PFSK-1 (cell line): Measurements from ENCODE around the gene NLRP3.

Experiments used
- FOXP2 ChIP-seq: optimal IDR thresholded peaks from 2 replicates; pipeline ENCODE3; 2011; ENCODE audit warnings: borderline replicate concordance, control low read depth, inconsistent platforms; ENCODE audit not compliant: insufficient read depth; ENCODE audit errors: extremely low read length, extremely low read depth
- POLR2AphosphoS5 ChIP-seq: IDR thresholded peaks from 2 replicates; pipeline ENCODE4 v1.6.1; 2012; ENCODE audit warnings: low read depth, mild to moderate bottlenecking, control low read depth, low read length, moderate library complexity
- REST ChIP-seq, 2 experiments: IDR thresholded peaks; 2 replicates each; pipeline versions ENCODE4 v1.6.1 to v1.8.0; 2011 to 2012; ENCODE audit warnings: low read depth in 2 of 2, low read length in 2 of 2, control low read depth in 1 of 2, inconsistent platforms in 1 of 2, mild to moderate bottlenecking in 1 of 2, moderate library complexity in 1 of 2; ENCODE audit not compliant: insufficient read depth in 1 of 2
- SIN3A ChIP-seq: IDR thresholded peaks from 2 replicates; pipeline ENCODE4 v1.6.1; 2012; ENCODE audit warnings: mild to moderate bottlenecking, low read length, moderate library complexity, borderline replicate concordance; ENCODE audit not compliant: insufficient read depth
- TAF1 ChIP-seq: IDR thresholded peaks from 2 replicates; pipeline ENCODE4 v1.6.1; 2012; ENCODE audit warnings: low read length, control low read depth, borderline replicate concordance; ENCODE audit not compliant: insufficient read depth

The NLRP3 gene

GRCh38 chr1:247441606-247442005 lies 25.6 kb downstream of the NLRP3 start:
- TF ChIP-seq FOXP2 = no peak
- TF ChIP-seq SIN3A = no peak
- no peak for TF ChIP-seq POLR2AphosphoS5
- no peak for TF ChIP-seq TAF1
- TF ChIP-seq REST (IDR thresholded peaks at IDR 0.05; ENCODE audit: insufficient read depth in 1 of 2, low read depth in 2 of 2, low read length in 2 of 2) = no peak

GRCh38 chr1:247442164-247442563 lies 26.2 kb downstream of the NLRP3 start:
- TF ChIP-seq FOXP2 (no peak), REST (IDR thresholded peaks at IDR 0.05; ENCODE audit: insufficient read depth in 1 of 2, low read depth in 2 of 2, low read length in 2 of 2) (no peak), SIN3A (no peak), TAF1 (no peak), POLR2AphosphoS5 (no peak)

- TF ChIP-seq POLR2AphosphoS5 (no peak), TAF1 (no peak)
These were observed 27.7 kb downstream of the NLRP3 start for GRCh38 chr1:247443641-247444040.

GRCh38 chr1:247444571-247444970 lies 28.6 kb downstream of the NLRP3 start:
- TF ChIP-seq SIN3A (no peak), POLR2AphosphoS5 (no peak), REST (IDR thresholded peaks at IDR 0.05; ENCODE audit: insufficient read depth in 1 of 2, low read depth in 2 of 2, low read length in 2 of 2) (no peak), FOXP2 (no peak), TAF1 (no peak)

- TF ChIP-seq SIN3A (no peak), FOXP2 (no peak), REST (IDR thresholded peaks at IDR 0.05; ENCODE audit: insufficient read depth in 1 of 2, low read depth in 2 of 2, low read length in 2 of 2) (no peak), TAF1 (no peak), POLR2AphosphoS5 (no peak)
These were observed 29.8 kb downstream of the NLRP3 start for GRCh38 chr1:247445526-247446356.
